Esophagus muscularis mucosa (tissue), 4 donors: Measurements from ENCODE around the gene C1S.

Experiments
- EP300 ChIP-seq: sonication (generic); formaldehyde crosslinking; IDR thresholded peaks from one replicate; pipeline ENCODE4 v1.6.1; 2017; ENCODE audit warnings: antibody characterized with exemption
- POLR2A ChIP-seq: fragments of 450-650 bp; IDR thresholded peaks from one replicate; pipeline ENCODE4 v1.6.1; 2017; ENCODE audit warnings: antibody characterized with exemption, moderate library complexity, mild to moderate bottlenecking, low read depth
- TF ChIP-seq, protein P1 (sequence below), 3 experiments: fragments of 200-600 bp in 2 of 3; fragments of 450-650 bp in 1 of 3; sonication (generic) in 2 of 3; IDR thresholded peaks; one replicate each; pipeline ENCODE4 v1.5.1; 2017 to 2019; ENCODE audit warnings: antibody characterized with exemption in 3 of 3, mild to moderate bottlenecking in 2 of 3, moderate library complexity in 1 of 3

GRCh38 chr12:7093486-7093885 is 33.0 kb downstream of the C1S start:
- TF ChIP-seq, protein P1, sequence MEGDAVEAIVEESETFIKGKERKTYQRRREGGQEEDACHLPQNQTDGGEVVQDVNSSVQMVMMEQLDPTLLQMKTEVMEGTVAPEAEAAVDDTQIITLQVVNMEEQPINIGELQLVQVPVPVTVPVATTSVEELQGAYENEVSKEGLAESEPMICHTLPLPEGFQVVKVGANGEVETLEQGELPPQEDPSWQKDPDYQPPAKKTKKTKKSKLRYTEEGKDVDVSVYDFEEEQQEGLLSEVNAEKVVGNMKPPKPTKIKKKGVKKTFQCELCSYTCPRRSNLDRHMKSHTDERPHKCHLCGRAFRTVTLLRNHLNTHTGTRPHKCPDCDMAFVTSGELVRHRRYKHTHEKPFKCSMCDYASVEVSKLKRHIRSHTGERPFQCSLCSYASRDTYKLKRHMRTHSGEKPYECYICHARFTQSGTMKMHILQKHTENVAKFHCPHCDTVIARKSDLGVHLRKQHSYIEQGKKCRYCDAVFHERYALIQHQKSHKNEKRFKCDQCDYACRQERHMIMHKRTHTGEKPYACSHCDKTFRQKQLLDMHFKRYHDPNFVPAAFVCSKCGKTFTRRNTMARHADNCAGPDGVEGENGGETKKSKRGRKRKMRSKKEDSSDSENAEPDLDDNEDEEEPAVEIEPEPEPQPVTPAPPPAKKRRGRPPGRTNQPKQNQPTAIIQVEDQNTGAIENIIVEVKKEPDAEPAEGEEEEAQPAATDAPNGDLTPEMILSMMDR (IDR thresholded peaks at IDR 0.05) = no peak
- no peak for TF ChIP-seq POLR2A
- TF ChIP-seq EP300 = no peak
